NOMO-1 treated with dmso at 0.1 percent for 144 hours (cell line): ENCODE data around the gene RAN.
"Not testable (repeated sequence)": the region's sequence is repeated elsewhere in the genome, so short reads cannot be mapped to it uniquely, and the experiment has no call there.

ENCODE experiments used
- DNase-seq: peaks from one replicate; lab custom pipeline; 2025; ENCODE audit not compliant: unreplicated experiment; lab: John Stamatoyannopoulos, UW

The RAN gene

DNA sequence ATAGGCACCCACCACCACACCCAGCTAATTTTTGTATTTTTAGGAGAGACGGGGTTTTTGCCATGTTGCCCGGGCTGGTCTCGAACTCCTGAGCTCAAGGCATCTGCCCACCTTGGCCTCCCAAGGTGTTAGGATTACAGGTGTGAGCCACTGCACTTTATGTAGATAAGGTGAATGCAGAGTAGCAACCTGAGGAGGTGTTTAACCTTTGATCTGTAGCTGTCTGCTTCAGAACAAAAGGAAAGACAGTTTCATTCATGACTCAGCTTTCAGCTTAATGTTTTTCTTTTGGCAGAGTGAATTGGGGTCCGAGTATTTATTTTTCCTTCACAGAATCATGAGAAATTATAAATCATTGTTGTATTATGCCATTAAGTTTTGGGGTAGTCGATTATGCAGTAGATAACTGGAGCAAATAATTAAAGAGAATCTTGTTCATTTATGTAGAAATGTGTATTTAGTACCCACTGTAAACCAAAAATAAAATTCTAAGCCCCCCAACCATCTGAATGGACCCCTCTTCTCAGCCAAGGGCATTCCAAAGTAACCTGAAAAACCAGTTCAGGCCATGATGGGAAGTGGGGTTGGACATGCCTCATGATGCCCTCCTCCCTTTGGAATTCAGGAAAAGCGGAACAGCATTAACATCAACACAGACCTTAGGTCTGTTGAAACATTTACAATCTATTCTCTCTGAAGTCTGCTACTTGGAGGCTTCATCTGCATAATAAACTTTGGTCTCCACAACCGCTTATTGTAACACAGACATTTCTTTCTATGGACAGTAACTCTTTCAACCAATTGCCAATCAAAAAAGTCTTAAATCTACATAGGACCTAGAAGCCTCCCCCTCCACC is 22.1 kb upstream of the RAN start:
- no peak for DNase-seq

DNA sequence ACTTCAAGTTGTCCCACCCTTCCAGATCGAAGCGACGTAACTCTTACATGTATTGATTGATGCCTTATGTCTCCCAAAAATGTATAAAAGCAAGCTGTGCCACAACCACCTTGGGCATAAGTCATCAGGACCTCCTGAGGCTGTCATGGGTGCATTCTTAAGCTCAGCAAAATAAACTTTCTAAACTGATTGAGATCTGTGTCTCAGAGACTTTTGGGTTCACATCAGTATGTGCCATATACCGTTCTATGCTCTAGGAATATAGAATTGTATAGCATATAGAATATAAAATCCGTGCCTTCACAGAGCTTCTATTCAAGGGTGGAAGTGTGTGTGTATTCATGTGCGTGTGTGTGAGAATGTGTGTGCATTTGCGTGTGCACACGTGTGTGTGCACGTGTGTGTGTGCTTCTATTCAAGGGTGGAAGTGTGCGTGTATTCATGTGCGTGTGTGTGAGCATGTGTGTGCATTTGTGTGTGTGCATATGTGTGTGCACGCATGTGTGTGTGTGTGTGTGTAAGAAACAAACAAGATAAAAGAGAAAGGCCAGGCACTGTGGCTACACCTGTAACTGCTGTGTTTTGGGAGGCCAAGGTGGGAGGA is 21.3 kb upstream of the RAN start:
- no peak for DNase-seq

DNA sequence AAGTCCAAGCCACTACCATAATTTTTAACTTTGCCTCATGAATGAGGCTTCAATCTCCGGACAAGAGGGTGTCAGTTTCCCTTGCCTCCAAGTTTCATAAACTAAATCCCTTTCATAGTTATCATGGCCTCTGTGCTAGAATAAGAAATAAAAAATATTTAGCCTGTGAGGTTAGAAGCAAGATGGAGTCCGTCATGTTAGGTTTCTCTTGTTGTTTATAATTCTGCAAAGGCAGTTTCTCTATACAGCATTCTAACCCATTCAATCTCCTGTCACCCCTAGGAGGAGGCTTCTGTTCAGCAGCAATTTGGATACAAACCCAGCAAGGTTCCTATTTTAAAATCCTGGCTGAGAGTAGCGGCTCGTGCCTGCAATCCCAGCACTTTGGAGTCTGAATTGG is 15.8 kb upstream of the RAN start:
- no peak for DNase-seq

DNA sequence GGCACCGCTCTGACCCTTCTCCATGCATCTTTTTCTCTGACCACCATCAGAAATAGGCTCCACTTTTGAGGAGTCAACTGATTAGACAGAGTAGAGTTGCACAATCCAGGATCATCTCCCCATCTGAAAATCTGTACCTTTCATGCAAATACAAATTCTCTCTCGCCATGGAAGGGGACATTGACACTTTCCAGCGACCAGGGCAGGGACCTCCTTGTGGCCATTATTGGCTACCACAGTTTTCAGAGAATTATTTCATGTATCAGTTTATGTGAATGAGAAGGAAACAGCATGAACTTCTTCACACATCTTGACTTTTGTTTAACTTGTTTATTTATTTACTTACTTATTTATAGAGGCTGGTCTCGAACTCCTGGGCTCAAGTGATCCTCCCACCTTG is 13.8 kb upstream of the RAN start:
- DNase-seq: no peak

DNA sequence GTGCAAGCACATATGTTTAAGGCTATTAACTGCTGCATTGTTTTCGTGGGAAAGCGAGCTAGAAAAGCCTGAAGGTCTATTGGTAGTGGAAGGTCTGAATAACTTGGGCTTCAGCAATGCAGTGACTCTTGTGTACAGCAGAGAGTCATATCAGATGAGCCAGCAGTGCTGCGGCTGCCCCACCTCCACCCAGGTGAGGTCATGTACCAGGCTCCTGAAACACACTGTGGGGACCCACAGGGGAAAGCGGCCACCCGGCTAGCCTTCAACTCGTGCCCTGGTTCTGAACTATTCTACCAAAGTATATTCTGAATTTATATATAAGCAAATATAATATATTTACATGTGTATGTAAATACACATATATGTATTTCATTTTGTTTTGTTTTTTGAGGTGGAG is 12.7 kb upstream of the RAN start:
- no peak for DNase-seq

DNA sequence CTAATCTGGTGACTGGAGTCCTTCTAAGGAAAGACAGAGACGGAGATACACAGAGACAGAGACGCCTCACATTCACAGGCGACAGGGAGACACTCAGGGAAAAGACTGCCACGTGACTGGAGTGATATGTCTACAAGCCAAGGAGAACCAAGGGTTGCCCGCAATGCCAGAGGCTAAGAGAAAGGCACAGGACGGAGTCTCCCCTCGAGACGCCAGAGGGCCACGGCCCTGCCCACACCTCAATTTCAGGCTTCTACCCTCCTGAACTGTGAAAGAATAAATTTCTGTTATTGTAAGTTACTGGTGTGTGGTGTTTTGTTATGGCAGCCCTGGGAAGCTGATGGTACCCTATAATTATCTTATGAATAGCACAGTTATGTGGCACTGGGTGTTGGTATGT is 11.6 kb upstream of the RAN start:
- no peak for DNase-seq

DNA sequence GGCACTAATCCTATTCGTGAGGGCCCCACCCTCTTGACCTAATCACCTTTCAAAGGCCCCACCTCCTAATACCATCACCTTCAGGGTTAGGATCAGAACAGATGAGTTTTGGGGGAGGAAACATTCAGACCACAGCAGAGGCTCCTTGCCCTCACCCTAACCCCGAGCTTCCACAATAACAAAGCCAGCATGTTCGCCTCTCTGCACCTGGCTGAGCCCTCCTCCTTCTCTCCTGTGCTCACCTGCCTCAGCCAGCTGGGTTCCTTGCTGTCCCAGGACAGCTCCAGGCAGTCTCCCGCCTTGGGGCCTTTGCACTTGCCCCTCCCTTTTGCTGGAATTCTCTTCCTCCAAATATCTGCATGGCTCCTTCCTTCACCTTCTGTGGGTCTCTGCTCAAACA is 9.7 kb upstream of the RAN start:
- no peak for DNase-seq

DNA sequence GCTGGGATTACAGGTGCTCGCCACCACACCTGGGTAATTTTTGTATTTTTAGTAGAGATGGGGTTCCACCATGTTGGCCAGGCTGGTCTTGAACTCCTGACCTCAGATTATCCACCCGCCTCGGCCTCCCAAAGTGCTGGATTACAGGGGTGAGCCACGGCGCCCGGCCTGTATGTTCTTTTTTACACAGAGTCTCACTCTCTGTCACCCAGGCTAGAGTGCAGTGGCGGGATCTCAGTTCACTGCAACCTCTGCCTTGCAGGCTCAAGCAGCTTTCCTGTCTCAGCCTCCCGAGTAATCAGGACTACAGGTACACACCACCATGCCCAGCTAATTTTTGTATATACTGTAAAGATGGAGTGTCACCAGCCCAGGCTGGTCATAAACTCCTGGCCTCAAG is 9.1 kb upstream of the RAN start:
- DNase-seq: not testable (repeated sequence)

DNA sequence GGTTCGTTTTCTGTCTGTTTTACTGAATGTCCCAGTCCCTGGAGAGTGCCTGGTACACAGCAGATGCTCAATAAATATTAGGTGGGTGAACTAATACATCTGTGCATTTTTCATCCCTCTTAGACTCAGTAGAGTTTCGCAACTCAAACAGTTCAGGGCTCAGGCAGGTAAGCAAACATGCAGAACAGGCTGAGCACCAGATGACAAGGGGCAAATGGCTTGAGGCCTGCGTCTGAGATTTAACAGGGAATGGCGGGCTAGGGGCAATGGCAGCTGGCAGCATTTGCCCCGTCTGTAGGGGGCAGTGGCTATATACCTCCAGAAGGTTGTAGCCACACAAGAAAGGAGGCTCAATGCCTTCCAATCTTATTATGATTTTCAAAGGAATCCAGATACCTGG is 8.6 kb upstream of the RAN start:
- DNase-seq: no peak

DNA sequence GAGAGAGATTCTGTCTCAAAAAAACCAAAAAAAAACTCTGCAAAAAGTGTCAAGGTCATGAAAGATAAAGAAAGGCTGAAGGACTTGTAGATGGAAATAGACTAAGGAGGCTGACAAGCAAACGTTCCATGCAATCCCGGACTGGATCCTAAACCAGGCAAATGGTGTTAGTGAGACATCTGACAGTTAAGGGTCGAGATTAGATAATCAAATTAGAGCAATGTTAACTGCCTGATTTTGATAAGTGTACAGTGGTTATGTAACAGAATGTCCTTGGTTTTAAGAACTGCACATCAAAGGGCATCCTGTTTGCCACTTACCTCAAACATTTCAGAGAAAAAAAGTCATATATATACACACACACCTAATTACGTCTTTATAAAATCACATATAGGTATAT is 3.5 kb upstream of the RAN start:
- DNase-seq: no peak

DNA sequence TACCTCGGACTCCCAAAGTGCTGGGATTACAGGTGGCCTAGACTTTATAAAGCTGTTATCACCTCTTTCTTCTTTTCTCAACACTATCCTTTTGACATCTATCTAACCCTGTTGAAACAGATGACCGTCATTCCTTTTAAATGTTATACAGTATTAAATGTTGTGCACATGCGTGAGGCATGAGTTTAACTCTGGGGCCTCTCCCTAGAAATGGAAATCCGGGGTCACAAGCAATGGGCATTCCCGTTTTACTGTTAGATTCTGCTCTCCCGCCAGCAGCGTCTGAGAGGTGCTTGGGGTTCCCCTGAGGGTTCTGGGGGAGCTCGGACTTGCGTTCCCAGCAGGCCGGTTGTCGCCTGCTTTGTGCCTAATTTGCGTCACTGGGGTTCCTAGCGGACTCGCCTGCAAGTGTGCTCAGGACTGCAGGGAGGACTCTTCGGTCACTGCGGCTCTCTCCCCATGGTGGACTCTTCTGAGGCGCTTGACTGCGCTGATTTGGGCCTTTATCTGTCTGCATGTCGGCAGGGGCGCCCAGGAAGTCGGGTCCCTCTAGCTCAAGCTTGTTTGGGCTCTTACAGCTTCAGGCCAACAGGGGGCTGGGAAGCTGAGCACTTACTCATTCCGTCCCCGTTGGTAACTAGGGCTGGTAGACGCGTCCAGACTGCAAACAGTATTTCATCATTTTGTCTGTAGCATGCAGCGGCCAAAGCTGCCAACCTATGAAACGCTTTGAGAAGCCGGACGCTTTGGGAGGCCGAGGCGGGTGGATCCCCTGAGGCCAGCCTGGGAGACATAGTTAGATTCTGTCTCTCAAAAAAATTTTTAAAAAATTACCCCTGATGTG is 1.2 kb upstream of the RAN start:
- peak; percentile 80 for DNase-seq

DNA sequence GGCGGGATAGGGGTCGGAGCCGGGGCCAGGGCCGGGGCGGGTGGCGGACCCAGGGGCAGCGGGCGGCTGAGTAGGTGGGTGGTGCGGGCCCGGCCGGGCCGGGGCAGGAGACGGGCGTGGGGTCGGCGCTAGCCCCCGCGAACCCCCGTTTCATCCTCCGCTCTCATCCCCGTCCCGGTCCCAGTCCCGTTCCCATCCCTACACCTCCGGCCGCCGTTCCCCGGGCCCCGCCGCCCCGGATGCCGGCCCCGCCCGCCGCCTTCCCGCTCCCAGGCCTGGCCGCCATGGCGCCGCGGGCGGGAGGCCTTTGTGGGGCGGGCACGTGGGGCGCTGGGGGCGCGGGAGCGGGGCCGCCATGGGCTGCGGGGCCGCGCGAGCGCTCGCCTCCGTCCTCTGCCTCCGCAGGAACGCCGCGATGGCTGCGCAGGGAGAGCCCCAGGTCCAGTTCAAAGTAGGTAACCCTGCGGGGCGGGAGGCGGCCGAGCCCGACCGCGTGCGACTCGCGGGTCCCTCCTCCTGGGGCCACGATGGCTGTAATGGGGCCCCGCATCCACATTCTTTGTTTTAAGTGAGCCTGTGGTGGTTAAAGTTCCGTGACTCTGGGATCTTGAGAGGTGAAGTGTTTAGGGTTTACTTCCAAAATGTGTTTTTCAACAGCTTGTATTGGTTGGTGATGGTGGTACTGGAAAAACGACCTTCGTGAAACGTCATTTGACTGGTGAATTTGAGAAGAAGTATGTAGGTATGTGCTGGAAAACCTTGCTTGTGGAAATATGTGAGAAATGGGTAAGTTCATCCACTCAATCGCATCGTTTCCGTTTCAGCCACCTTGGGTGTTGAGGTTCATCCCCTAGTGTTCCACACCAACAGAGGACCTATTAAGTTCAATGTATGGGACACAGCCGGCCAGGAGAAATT is 572 bp downstream of the RAN start:
- no peak for DNase-seq

DNA sequence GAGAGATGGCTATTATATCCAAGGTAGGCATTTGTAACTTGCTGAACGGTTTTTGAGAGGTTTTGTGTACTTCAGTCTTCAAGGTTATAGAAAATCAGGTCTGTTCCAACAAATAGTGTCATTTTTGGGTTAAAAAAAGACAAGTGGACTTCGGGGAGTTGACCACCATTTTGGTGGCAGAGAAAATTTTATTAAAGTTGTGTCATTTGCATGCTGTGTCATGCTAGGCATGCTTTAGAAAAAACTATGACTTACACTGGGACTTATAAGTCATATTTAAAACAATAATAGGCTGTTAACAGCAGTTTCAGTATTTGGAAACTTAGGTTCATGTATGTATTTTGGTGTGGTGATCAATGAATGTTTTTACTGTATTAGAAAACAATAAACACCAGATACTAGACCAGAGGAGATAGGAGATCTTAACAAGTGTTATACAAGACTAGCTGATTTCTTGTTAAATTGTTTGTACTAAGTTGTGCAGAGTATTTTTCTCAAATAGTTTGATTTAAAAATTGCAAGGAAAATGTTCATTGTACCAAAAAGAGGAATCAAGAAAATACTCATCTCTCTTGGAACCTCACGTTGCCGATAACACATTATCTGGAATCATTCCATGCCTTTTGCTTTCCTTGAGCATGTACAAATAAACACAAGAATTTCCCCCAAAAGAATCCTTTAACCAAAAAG is 1.4 kb downstream of the RAN start:
- DNase-seq: no peak

DNA sequence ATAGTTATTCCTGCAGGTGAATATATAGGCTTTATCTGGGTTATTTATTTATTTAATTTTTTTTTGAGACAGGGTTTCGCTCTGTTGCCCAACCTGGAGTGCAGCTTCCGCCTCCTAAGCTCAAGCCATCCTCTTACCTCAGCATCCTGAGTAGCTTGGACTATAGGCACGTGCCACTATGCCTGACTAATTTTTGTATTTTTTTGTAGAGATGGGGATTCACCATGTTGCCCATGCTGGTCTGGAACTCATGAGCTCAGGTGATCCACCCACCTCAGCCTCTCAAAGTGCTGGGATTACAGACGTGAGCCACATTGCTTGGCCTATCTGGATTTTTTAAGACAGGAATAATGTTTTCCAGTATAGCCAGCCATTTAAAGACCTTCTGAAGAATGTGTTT is 2.0 kb downstream of the RAN start:
- DNase-seq: no peak

DNA sequence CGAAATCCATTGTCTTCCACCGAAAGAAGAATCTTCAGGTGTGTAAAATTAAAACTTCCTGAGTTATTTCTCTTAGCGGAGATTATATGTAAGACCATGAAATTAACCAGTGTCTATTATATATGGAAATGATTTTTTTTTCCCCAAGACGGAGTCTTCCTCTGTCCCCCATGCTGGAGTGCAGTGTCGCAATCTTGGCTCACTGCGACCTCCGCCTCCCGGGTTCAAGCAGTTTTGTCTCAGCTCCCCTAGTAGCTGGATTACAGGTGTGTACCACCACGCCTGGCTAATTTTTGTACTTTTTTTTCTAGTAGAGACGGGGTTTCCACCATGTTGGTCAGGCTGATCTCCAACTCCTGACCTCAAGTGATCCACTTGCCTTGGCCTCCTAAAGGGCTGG is 2.8 kb downstream of the RAN start:
- no peak for DNase-seq

DNA sequence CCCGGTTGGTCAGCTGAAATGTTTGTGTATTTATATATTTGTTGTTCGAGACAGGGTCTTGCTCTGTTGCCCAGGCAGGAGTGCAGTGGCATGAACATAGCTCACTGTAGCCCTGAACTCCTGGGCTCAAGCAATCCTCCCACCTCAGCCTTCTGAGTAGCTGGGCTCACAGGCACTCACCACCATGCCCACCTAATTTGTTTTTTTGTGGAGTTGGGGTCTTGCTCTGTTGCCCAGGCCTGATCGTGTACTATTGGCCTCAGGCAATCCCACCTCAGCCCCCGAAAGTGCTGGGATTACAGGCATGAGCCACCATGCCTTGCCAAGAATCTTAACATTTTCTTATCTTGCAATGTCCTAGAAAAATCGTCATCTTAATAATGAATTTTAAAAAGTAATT is 3.3 kb downstream of the RAN start:
- no peak for DNase-seq

DNA sequence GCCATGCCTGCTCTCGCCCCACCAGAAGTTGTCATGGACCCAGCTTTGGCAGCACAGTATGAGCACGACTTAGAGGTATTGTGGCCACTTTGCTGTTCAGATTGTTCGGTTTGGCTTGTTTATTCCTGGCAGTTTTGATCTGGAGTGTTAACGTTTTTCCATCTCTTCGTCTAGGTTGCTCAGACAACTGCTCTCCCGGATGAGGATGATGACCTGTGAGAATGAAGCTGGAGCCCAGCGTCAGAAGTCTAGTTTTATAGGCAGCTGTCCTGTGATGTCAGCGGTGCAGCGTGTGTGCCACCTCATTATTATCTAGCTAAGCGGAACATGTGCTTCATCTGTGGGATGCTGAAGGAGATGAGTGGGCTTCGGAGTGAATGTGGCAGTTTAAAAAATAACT is 3.8 kb downstream of the RAN start:
- DNase-seq: not testable (repeated sequence)

DNA sequence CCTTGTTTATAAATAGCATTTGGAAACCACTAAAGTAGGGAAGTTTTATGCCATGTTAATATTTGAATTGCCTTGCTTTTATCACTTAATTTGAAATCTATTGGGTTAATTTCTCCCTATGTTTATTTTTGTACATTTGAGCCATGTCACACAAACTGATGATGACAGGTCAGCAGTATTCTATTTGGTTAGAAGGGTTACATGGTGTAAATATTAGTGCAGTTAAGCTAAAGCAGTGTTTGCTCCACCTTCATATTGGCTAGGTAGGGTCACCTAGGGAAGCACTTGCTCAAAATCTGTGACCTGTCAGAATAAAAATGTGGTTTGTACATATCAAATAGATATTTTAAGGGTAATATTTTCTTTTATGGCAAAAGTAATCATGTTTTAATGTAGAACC is 4.4 kb downstream of the RAN start:
- no peak for DNase-seq

DNA sequence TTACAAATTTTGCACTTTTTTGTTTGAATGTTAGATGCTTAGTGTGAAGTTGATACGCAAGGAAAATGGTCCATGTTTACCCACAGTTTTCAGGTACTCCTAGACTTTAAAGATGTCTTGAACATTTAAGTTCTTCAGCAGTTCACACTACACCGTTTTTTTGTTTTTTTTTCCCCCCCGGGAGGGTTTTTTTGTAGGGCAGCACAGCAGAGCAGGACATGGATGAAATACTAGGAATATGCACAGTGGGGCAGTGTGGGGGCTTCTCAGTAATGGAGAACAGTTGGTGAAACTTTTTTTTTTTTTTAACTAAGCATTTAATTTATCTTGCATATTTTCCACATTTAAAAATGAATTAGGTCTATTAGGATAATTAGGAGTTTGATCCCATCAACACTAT is 4.9 kb downstream of the RAN start:
- no peak for DNase-seq

DNA sequence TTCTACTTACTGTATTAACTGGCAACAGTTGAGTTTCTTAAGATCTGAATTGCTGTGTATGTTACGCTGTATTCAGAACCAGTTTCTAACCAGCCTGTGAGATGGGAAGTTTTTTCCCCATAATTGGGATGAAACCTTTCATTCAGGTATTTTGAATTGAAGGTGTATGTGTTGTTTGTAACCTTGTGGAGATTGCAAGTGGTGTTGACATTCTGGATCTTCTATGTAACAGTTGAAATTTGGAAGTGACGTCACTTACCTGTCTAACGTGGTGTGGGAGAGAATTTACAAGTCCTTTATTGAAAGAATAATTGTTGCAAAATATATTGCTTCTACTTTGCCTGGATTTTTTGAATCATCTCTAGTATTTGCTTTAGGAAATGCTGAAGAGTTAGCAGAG is 5.5 kb downstream of the RAN start:
- no peak for DNase-seq
